ENCODE data around the gene COX4I2. TPM values are rescaled to one million over a fixed set of nuclear protein-coding genes. Genes with fewer than 3 reads are reported as not detected.

Gene COX4I2
- total and polyA plus RNA-seq, 2 donors (not counting 3 experiments of a cell fraction or from before 2014, with no cell fraction given): not detected

- dilution Hi-C loops (cut with MboI; ENCODE audit: extremely low pct_ligation_motif_present, low sequenced_read_pairs): no loop called here
- no peak for TF ChIP-seq POLR2A (IDR thresholded peaks at IDR 0.05; ENCODE audit: low read depth, low read length)
- TF ChIP-seq EZH2 (IDR thresholded peaks at IDR 0.05; ENCODE audit: borderline replicate concordance, low read depth, low read length, severe bottlenecking): no peak
- TF ChIP-seq, protein P1, sequence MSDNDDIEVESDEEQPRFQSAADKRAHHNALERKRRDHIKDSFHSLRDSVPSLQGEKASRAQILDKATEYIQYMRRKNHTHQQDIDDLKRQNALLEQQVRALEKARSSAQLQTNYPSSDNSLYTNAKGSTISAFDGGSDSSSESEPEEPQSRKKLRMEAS (IDR thresholded peaks at IDR 0.05; ENCODE audit: insufficient read depth, insufficient read length): no peak
- no peak for TF ChIP-seq JUN (IDR thresholded peaks at IDR 0.05; ENCODE audit: borderline replicate concordance, insufficient read depth, insufficient read length, low read depth)
- TF ChIP-seq GATA2 (IDR thresholded peaks at IDR 0.05; ENCODE audit: insufficient read depth, insufficient read length, low read depth, low read length): no peak
- TF ChIP-seq, protein P2, sequence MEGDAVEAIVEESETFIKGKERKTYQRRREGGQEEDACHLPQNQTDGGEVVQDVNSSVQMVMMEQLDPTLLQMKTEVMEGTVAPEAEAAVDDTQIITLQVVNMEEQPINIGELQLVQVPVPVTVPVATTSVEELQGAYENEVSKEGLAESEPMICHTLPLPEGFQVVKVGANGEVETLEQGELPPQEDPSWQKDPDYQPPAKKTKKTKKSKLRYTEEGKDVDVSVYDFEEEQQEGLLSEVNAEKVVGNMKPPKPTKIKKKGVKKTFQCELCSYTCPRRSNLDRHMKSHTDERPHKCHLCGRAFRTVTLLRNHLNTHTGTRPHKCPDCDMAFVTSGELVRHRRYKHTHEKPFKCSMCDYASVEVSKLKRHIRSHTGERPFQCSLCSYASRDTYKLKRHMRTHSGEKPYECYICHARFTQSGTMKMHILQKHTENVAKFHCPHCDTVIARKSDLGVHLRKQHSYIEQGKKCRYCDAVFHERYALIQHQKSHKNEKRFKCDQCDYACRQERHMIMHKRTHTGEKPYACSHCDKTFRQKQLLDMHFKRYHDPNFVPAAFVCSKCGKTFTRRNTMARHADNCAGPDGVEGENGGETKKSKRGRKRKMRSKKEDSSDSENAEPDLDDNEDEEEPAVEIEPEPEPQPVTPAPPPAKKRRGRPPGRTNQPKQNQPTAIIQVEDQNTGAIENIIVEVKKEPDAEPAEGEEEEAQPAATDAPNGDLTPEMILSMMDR (IDR thresholded peaks at IDR 0.05; ENCODE audit: extremely low read depth in 1 of 2, insufficient read depth in 1 of 2, low read depth in 1 of 2, low read length in 2 of 2): no peak
- no peak for TF ChIP-seq POLR2AphosphoS5 (IDR thresholded peaks at IDR 0.05; ENCODE audit: insufficient read depth, low read depth, low read length)
- TF ChIP-seq MYC (IDR thresholded peaks at IDR 0.05; ENCODE audit: low read depth, low read length): no peak
- no peak for TF ChIP-seq FOS (IDR thresholded peaks at IDR 0.05; ENCODE audit: borderline replicate concordance, insufficient read depth, low read length)
- no TSS peak for BruUV-seq (replicated peaks)
- no peak overlapping the region for H3K4me3 ChIP-seq (replicated peaks in 1 of 3; ENCODE audit: insufficient read depth in 1 of 3, low read depth in 1 of 3, low read length in 3 of 3)
- H3K9me1 ChIP-seq (replicated peaks; ENCODE audit: control insufficient read depth, extremely low read depth, insufficient read depth, low read length): no peaks in the 10 kb centered on the region
- peaks cover 4 to 22% of the 10 kb centered on the region in 2 experiments for H3K36me3 ChIP-seq (ENCODE audit: control insufficient read depth in 2 of 2, extremely low read depth in 1 of 2, insufficient read depth in 2 of 2, low read length in 2 of 2)
- FAIRE-seq: no peak
- intact Hi-C loops (cut with micrococcal nuclease): no loop called here
- H2AFZ ChIP-seq (ENCODE audit: low read depth, low read length): no peak overlapping the region
- DNase-seq (ENCODE audit: low read depth, low spot score): no peak
- H3K4me1 ChIP-seq (ENCODE audit: control insufficient read depth, extremely low read depth, insufficient read depth, low read length): peaks cover 8% of the 10 kb centered on the region
- POLR2A ChIA-PET: interaction anchor here (0.6 to 0.8 kb wide), 2 partner anchors 36 to 55 kb away, joined by 3 read pairs; no protein-coding TSS in a partner anchor
- H3K27me3 ChIP-seq (ENCODE audit: control insufficient read depth in 2 of 2, insufficient read depth in 2 of 2, low read length in 2 of 2): no peaks in the 10 kb centered on the region
- H3K27ac ChIP-seq (ENCODE audit: insufficient read depth, low read depth, low read length): no peak overlapping the region
- H4K20me1 ChIP-seq (replicated peaks; ENCODE audit: control insufficient read depth, extremely low read depth, insufficient read depth, low read length): no peaks in the 10 kb centered on the region
- H3K9ac ChIP-seq (replicated peaks; ENCODE audit: extremely low read depth, insufficient read depth, low read length): no peak overlapping the region
- no peaks in the 10 kb centered on the region for H3K9me3 ChIP-seq (replicated peaks; ENCODE audit: control insufficient read depth, insufficient read depth, low read length)
- H3K79me2 ChIP-seq (ENCODE audit: control insufficient read depth, insufficient read depth, low read length): peaks cover 14% of the 10 kb centered on the region
- H3K4me2 ChIP-seq (ENCODE audit: insufficient read depth, low read length): no peak overlapping the region
- CTCF ChIA-PET: interaction anchor here (1.0 to 10.4 kb wide), 4 partner anchors 11 to 57 kb away, joined by 4 to 658 read pairs (median 28); partner anchors contain the start of gene BCL2L1
Measured at GRCh38 chr20:31663524-31663837, 25.8 kb downstream of the COX4I2 start.
